ENCODE results near the gene MYH7B. TPM values are rescaled to one million over a fixed set of nuclear protein-coding genes. Genes with fewer than 3 reads are reported as not detected.

Gene MYH7B
- total and polyA plus RNA-seq, 2 donors (not counting 1 experiment from before 2014, with no cell fraction given), result 0.03 to 0.33 TPM

DNA sequence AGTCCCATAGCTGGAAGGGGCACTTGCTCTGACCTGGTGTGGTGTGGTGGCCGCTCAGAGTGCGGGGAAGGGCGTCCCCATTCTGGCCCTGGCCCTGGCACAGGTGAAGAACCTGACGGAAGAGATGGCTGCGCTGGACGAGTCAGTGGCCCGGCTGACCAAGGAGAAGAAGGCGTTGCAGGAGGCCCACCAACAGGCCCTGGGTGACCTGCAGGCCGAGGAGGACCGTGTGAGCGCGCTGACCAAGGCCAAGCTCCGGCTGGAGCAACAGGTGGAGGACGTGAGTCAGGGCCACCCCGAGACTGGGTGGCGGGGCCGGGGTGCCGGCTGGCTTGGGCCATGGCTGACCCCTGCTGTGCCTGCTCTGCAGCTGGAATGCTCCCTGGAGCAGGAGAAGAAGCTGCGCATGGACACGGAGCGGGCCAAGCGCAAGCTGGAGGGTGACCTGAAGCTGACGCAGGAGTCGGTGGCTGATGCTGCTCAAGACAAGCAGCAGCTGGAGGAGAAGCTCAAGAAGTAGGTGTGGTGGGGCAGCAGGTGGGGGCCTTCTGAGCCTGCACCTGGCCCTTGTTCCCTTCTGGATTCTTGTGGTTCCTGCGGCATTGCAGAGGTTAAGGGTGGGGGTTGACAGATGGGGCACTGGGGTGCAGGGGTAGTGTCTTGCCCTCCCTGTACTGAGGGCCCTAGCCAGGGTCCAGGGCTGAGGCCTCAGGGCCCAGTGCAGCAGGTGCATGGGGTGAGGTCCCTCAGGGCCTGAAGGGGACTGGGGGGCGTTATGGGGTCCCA, 40.8 kb downstream of the MYH7B start:
- Histone ChIP-seq H3K4me1 (ENCODE audit: control insufficient read depth, extremely low read depth, insufficient read depth, low read length) (peaks cover 2% of the 10 kb centered on the region), H3K4me2 (ENCODE audit: extremely low read depth, insufficient read depth, low read length) (no peak overlapping the region), H3K4me3 (replicated peaks in 1 of 4; ENCODE audit: control extremely low read depth in 1 of 4, insufficient read depth in 1 of 4, low read depth in 3 of 4, low read length in 4 of 4) (no peak overlapping the region), H3K9me3 (ENCODE audit: control insufficient read depth, insufficient read depth, low read depth, low read length) (no peaks in the 10 kb centered on the region), H3K79me2 (ENCODE audit: control insufficient read depth, insufficient read depth, low read length) (no peaks in the 10 kb centered on the region), H3K9ac (ENCODE audit: insufficient read depth, low read length) (no peak overlapping the region), H3K27ac (ENCODE audit: insufficient read depth, low read length) (no peak overlapping the region), H4K20me1 (ENCODE audit: control insufficient read depth, extremely low read depth, insufficient read depth, low read length) (no peaks in the 10 kb centered on the region), H2AFZ (ENCODE audit: low read length) (no peak overlapping the region), H3K36me3 (ENCODE audit: control insufficient read depth, insufficient read depth, low read length) (peaks cover 23% of the 10 kb centered on the region), H3K27me3 (ENCODE audit: control insufficient read depth, insufficient read depth, low read length) (no peaks in the 10 kb centered on the region)
- TF ChIP-seq, protein P1, sequence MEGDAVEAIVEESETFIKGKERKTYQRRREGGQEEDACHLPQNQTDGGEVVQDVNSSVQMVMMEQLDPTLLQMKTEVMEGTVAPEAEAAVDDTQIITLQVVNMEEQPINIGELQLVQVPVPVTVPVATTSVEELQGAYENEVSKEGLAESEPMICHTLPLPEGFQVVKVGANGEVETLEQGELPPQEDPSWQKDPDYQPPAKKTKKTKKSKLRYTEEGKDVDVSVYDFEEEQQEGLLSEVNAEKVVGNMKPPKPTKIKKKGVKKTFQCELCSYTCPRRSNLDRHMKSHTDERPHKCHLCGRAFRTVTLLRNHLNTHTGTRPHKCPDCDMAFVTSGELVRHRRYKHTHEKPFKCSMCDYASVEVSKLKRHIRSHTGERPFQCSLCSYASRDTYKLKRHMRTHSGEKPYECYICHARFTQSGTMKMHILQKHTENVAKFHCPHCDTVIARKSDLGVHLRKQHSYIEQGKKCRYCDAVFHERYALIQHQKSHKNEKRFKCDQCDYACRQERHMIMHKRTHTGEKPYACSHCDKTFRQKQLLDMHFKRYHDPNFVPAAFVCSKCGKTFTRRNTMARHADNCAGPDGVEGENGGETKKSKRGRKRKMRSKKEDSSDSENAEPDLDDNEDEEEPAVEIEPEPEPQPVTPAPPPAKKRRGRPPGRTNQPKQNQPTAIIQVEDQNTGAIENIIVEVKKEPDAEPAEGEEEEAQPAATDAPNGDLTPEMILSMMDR (conservative IDR thresholded peaks at IDR 0.05 in 1 of 2, IDR thresholded peaks at IDR 0.05 in 1 of 2; ENCODE audit: low read depth in 1 of 2, low read length in 2 of 2), result no peak
- TF ChIP-seq EZH2 (IDR thresholded peaks at IDR 0.05; ENCODE audit: low read length, missing control alignments), result no peak
- no peak for DNase-seq (ENCODE audit: low read depth in 2 of 2)

DNA sequence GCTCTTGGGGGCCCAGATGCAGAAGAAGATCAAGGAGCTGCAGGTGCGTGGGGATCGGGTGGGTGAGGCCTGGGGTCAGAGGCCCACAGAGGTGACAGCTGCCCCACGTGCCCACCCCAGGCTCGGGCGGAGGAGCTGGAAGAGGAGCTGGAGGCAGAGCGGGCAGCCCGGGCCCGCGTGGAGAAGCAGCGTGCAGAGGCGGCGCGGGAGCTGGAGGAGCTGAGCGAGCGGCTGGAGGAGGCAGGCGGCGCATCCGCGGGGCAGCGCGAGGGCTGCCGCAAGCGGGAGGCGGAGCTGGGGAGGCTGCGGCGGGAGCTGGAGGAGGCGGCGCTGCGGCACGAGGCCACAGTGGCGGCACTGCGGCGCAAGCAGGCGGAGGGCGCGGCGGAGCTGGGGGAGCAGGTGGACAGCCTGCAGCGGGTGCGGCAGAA, 41.5 kb downstream of the MYH7B start:
- Histone ChIP-seq H4K20me1 (ENCODE audit: control insufficient read depth, extremely low read depth, insufficient read depth, low read length) (no peaks in the 10 kb centered on the region), H3K4me2 (ENCODE audit: extremely low read depth, insufficient read depth, low read length) (no peak overlapping the region), H3K79me2 (ENCODE audit: control insufficient read depth, insufficient read depth, low read length) (no peaks in the 10 kb centered on the region), H3K4me1 (ENCODE audit: control insufficient read depth, extremely low read depth, insufficient read depth, low read length) (peaks cover 2% of the 10 kb centered on the region), H3K36me3 (ENCODE audit: control insufficient read depth, insufficient read depth, low read length) (peaks cover 26% of the 10 kb centered on the region), H2AFZ (ENCODE audit: low read length) (no peak overlapping the region), H3K27me3 (ENCODE audit: control insufficient read depth, insufficient read depth, low read length) (no peaks in the 10 kb centered on the region), H3K4me3 (replicated peaks in 1 of 4; ENCODE audit: control extremely low read depth in 1 of 4, insufficient read depth in 1 of 4, low read depth in 3 of 4, low read length in 4 of 4) (no peak overlapping the region), H3K9me3 (ENCODE audit: control insufficient read depth, insufficient read depth, low read depth, low read length) (no peaks in the 10 kb centered on the region), H3K9ac (ENCODE audit: insufficient read depth, low read length) (no peak overlapping the region), H3K27ac (ENCODE audit: insufficient read depth, low read length) (no peak overlapping the region)
- DNase-seq (ENCODE audit: low read depth in 2 of 2), result peak in 1 of 2 donors; percentile 34
- TF ChIP-seq EZH2 (IDR thresholded peaks at IDR 0.05; ENCODE audit: low read length, missing control alignments), result no peak
- TF ChIP-seq, protein P1 (conservative IDR thresholded peaks at IDR 0.05 in 1 of 2, IDR thresholded peaks at IDR 0.05 in 1 of 2; ENCODE audit: low read depth in 1 of 2, low read length in 2 of 2), result no peak

DNA sequence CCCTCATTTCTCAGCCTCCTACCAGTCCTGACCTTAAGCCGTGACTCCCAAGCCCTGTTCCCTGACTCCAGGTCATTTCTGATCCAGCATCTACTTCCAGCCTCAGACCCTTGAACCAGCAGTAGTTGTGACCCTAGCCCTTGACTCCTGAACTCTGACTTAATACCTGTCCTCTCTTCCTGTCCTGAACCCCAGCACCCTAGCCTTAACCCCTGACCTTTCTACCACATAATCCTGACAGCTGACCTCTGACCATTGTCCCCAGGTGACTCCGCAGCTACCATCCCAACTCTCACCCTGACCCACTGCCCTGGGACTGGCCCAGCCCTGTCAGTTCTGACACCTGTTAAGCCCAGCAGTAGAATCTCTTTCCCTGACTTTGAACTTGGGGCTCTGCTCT, 42.1 kb downstream of the MYH7B start:
- TF ChIP-seq, protein P1 (conservative IDR thresholded peaks at IDR 0.05 in 1 of 2, IDR thresholded peaks at IDR 0.05 in 1 of 2; ENCODE audit: low read depth in 1 of 2, low read length in 2 of 2), result no peak
- TF ChIP-seq EZH2 (IDR thresholded peaks at IDR 0.05; ENCODE audit: low read length, missing control alignments), result no peak
- Histone ChIP-seq H4K20me1 (ENCODE audit: control insufficient read depth, extremely low read depth, insufficient read depth, low read length) (no peaks in the 10 kb centered on the region), H3K79me2 (ENCODE audit: control insufficient read depth, insufficient read depth, low read length) (no peaks in the 10 kb centered on the region)

More for the DNA sequence above, 42.1 kb downstream of the MYH7B start:
- DNase-seq (ENCODE audit: low read depth in 2 of 2), result no peak
- peaks cover 2% of the 10 kb centered on the region for H3K4me1 ChIP-seq (ENCODE audit: control insufficient read depth, extremely low read depth, insufficient read depth, low read length)
- H3K9me3 ChIP-seq (ENCODE audit: control insufficient read depth, insufficient read depth, low read depth, low read length), result no peaks in the 10 kb centered on the region
- no peak overlapping the region for H3K9ac ChIP-seq (ENCODE audit: insufficient read depth, low read length)
- no peak overlapping the region for H2AFZ ChIP-seq (ENCODE audit: low read length)
- no peak overlapping the region for H3K4me2 ChIP-seq (ENCODE audit: extremely low read depth, insufficient read depth, low read length)
- no peak overlapping the region for H3K4me3 ChIP-seq (replicated peaks in 1 of 4; ENCODE audit: control extremely low read depth in 1 of 4, insufficient read depth in 1 of 4, low read depth in 3 of 4, low read length in 4 of 4)
- peaks cover 27% of the 10 kb centered on the region for H3K36me3 ChIP-seq (ENCODE audit: control insufficient read depth, insufficient read depth, low read length)
- H3K27me3 ChIP-seq (ENCODE audit: control insufficient read depth, insufficient read depth, low read length), result no peaks in the 10 kb centered on the region
- no peak overlapping the region for H3K27ac ChIP-seq (ENCODE audit: insufficient read depth, low read length)
